Measurements from ENCODE around the gene HOOK2. TPM values are rescaled to one million over a fixed set of nuclear protein-coding genes. Genes with fewer than 3 reads are reported as not detected.
A peak's percentile ranks its signal among the peaks of the same experiment; 100 is the strongest.

Gene HOOK2
- total and polyA plus RNA-seq, 2 of the 13 experiments (the other 11 are each of a cell fraction or from before 2014, with no cell fraction given), result 9.2 to 12.9 TPM

DNA sequence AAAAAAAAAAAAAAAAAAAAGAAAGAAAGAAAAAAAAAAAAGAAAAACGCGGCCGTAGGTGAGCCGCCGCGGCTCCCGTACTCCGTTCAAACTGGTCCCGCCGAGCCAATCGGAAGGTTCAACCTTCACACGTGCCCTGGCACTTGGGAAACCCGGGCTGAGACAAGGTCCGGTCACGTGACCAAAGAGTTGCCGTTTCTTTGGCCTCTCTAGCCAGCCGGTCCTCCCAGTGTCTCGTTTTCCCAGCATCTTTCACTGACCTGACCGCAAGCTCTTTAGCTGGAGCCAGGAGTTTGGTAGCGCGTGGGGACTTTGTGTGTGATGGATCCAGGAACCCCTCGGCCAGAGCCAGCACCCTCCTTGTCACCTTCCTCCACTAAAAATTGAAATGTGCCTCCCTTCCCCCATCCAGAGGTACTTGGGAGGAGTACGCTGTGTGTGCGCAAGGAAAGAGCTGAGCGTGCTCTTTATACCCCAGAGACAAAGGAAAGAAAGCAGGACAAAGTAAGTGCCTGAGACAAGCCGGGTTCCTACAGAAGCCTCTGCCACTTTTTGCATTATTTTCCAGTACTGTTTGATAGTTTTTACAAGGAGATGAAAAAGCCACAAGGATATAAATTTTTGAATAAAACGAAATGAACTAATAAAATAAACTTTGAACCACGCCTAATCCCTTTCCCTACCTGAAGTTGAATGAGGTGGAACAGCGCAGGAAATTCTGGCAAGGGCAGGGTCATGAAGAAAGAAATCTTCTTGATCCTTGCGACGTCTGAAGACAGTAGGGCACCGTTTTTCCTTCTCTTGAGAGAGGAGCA lies 52.6 kb downstream of the HOOK2 start (continued):
- no peak for TF ChIP-seq ZBTB42 (CRISPR knock-in tag; IDR thresholded peaks at IDR 0.05)
- TF ChIP-seq POLR2A (IDR thresholded peaks at IDR 0.05; ENCODE audit: insufficient read depth in 1 of 2, low read depth in 2 of 2, low read length in 2 of 2), result peak; percentile 69 to 75
- no peak for TF ChIP-seq REL (CRISPR knock-in tag; conservative IDR thresholded peaks at IDR 0.05)
- no peak for TF ChIP-seq ZNF510 (CRISPR knock-in tag; IDR thresholded peaks at IDR 0.05; ENCODE audit: low read depth)
- TF ChIP-seq TEAD3 (CRISPR knock-in tag; optimal IDR thresholded peaks at IDR 0.05; ENCODE audit: borderline replicate concordance), result peak; percentile 59
- TF ChIP-seq POLR2AphosphoS5 (IDR thresholded peaks at IDR 0.05; ENCODE audit: low read depth, low read length), result no peak; the same call in none of the 2 replicates
- peak; percentile 75; the same call in 1 of the 2 replicates for TF ChIP-seq CEBPB (IDR thresholded peaks at IDR 0.05; ENCODE audit: borderline replicate concordance, low read depth, low read length)
- no peak for TF ChIP-seq CHCHD3 (CRISPR knock-in tag; IDR thresholded peaks at IDR 0.05)
- TF ChIP-seq ZNF121 (CRISPR knock-in tag; IDR thresholded peaks at IDR 0.05), result no peak
- no peak for TF ChIP-seq ZBTB7A (CRISPR knock-in tag; IDR thresholded peaks at IDR 0.05)
- no peak for TF ChIP-seq ZBTB3 (CRISPR knock-in tag; IDR thresholded peaks at IDR 0.05; ENCODE audit: borderline replicate concordance, low read depth)
- TF ChIP-seq BCL3 (CRISPR knock-in tag; IDR thresholded peaks at IDR 0.05), result no peak
- TF ChIP-seq, protein P1, sequence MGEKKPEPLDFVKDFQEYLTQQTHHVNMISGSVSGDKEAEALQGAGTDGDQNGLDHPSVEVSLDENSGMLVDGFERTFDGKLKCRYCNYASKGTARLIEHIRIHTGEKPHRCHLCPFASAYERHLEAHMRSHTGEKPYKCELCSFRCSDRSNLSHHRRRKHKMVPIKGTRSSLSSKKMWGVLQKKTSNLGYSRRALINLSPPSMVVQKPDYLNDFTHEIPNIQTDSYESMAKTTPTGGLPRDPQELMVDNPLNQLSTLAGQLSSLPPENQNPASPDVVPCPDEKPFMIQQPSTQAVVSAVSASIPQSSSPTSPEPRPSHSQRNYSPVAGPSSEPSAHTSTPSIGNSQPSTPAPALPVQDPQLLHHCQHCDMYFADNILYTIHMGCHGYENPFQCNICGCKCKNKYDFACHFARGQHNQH (CRISPR knock-in tag; IDR thresholded peaks at IDR 0.05), result no peak
- TF ChIP-seq ZNF792 (CRISPR knock-in tag; IDR thresholded peaks at IDR 0.05), result peak; percentile 71
- TF ChIP-seq, protein P2, sequence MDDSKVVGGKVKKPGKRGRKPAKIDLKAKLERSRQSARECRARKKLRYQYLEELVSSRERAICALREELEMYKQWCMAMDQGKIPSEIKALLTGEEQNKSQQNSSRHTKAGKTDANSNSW (CRISPR knock-in tag; IDR thresholded peaks at IDR 0.05; ENCODE audit: borderline replicate concordance), result no peak
- TF ChIP-seq MBNL3 (CRISPR knock-in tag; conservative IDR thresholded peaks at IDR 0.05), result no peak
- TF ChIP-seq SP5 (CRISPR knock-in tag; IDR thresholded peaks at IDR 0.05; ENCODE audit: borderline replicate concordance, low read depth), result no peak
- TF ChIP-seq KLF16 (CRISPR knock-in tag; IDR thresholded peaks at IDR 0.05), result 0 out of 4 replicates have a peak, but pooled peaks of 1 of the 2 experiments have one; percentile 18
- TF ChIP-seq ZNF598 (CRISPR knock-in tag; IDR thresholded peaks at IDR 0.05; ENCODE audit: borderline replicate concordance), result no peak
- peak; percentile 91; the same call in 1 of the 2 replicates for TF ChIP-seq FOXK1 (CRISPR knock-in tag; IDR thresholded peaks at IDR 0.05; ENCODE audit: borderline replicate concordance, low read depth)
- no peak for TF ChIP-seq ZNF260 (CRISPR knock-in tag; IDR thresholded peaks at IDR 0.05; ENCODE audit: borderline replicate concordance, low read depth)
- no peak for TF ChIP-seq NFE2 (CRISPR knock-in tag; IDR thresholded peaks at IDR 0.05)
- no peak for TF ChIP-seq TRIM24 (CRISPR knock-in tag; IDR thresholded peaks at IDR 0.05)
- no peak for TF ChIP-seq CBX2 (IDR thresholded peaks at IDR 0.05; ENCODE audit: low read depth, low read length)
- no peak for TF ChIP-seq CBX2 (CRISPR knock-in tag; IDR thresholded peaks at IDR 0.05; ENCODE audit: low read depth)
- no peak for TF ChIP-seq ZNF17 (CRISPR knock-in tag; IDR thresholded peaks at IDR 0.05)
- no peak for TF ChIP-seq ZMAT3 (CRISPR knock-in tag; conservative IDR thresholded peaks at IDR 0.05)
- TF ChIP-seq HMG20A (CRISPR knock-in tag; IDR thresholded peaks at IDR 0.05; ENCODE audit: borderline replicate concordance), result no peak

Measured in HepG2 (cell line).